ENCODE data around the gene GAL3ST2.
"Not testable (repeated sequence)": the region's sequence is repeated elsewhere in the genome, so short reads cannot be mapped to it uniquely, and the experiment has no call there.

Gene GAL3ST2

GRCh38 chr2:241755166-241755565 is 21.5 kb upstream of the GAL3ST2 start:
- no peaks in the 10 kb centered on the region for H3K9me3 ChIP-seq (replicated peaks in 1 of 2; ENCODE audit: control insufficient read depth in 2 of 2, insufficient read depth in 1 of 2, low read depth in 1 of 2, low read length in 2 of 2)
- no peak overlapping the region for H2BK15ac ChIP-seq (ENCODE audit: low read length)
- no peak overlapping the region for H3K27ac ChIP-seq (replicated peaks; ENCODE audit: low read length)
- DNase-seq (ENCODE audit: low spot score): no peak
- no peak overlapping the region for H2AFZ ChIP-seq (ENCODE audit: low read length)
- peak overlapping the region; percentile 32 for H4K8ac ChIP-seq (ENCODE audit: low read depth, low read length)
- H3K14ac ChIP-seq (ENCODE audit: low read length): no peak overlapping the region
- H3K9ac ChIP-seq (ENCODE audit: low read depth, low read length, poor library complexity): peak overlapping the region; percentile 57
- H2BK120ac ChIP-seq (ENCODE audit: low read depth, low read length): no peak overlapping the region
- H3K23ac ChIP-seq (ENCODE audit: low read depth, low read length, poor library complexity): peak overlapping the region; percentile 82
- H4K91ac ChIP-seq (ENCODE audit: low read depth, low read length, poor library complexity): no peak overlapping the region
- H2AK5ac ChIP-seq (ENCODE audit: low read depth, low read length): peak overlapping the region; percentile 44
- H3K18ac ChIP-seq (ENCODE audit: low read length): peak overlapping the region; percentile 3
- no CpG with 5 or more reads among the region's 18 CpGs for WGBS, 2 donors (ENCODE audit: extremely low coverage in 2 of 2, insufficient read length in 2 of 2, insufficient replicate concordance in 1 of 2)
- no peak overlapping the region for H2BK12ac ChIP-seq (ENCODE audit: low read length)
- H2BK5ac ChIP-seq (ENCODE audit: low read length): no peak overlapping the region
- H3K4me1 ChIP-seq (ENCODE audit: control insufficient read depth in 2 of 2, insufficient read depth in 1 of 2, low read depth in 1 of 2, low read length in 2 of 2): peaks cover 0 to 2% of the 10 kb centered on the region in 2 donors
- H3K79me1 ChIP-seq (ENCODE audit: low read depth, low read length): peaks cover 7% of the 10 kb centered on the region
- H3K4ac ChIP-seq (ENCODE audit: low read length): no peak overlapping the region
- H3K4me3 ChIP-seq (ENCODE audit: low read length in 2 of 2): no peak overlapping the region
- no peaks in the 10 kb centered on the region for H3K27me3 ChIP-seq (ENCODE audit: control insufficient read depth in 3 of 3, insufficient read depth in 3 of 3, low read depth in 1 of 3, low read length in 3 of 3)
- H3K4me2 ChIP-seq (ENCODE audit: insufficient read depth, low read length, poor library complexity, severe bottlenecking): no peak overlapping the region
- H3K36me3 ChIP-seq (replicated peaks in 1 of 2; ENCODE audit: control insufficient read depth in 2 of 2, insufficient read depth in 2 of 2, low read length in 2 of 2): peaks cover 17 to 39% of the 10 kb centered on the region in 2 donors

GRCh38 chr2:241755777-241756176 is 20.8 kb upstream of the GAL3ST2 start:
- Histone ChIP-seq H3K27ac (replicated peaks; ENCODE audit: low read length) (no peak overlapping the region), H3K14ac (ENCODE audit: low read length) (no peak overlapping the region), H2BK15ac (ENCODE audit: low read length) (no peak overlapping the region), H2AFZ (ENCODE audit: low read length) (no peak overlapping the region), H3K4me3 (ENCODE audit: low read length in 2 of 2) (no peak overlapping the region), H2BK5ac (ENCODE audit: low read length) (no peak overlapping the region), H3K23ac (ENCODE audit: low read depth, low read length, poor library complexity) (peak overlapping the region; percentile 40), H3K4ac (ENCODE audit: low read length) (no peak overlapping the region), H3K4me2 (ENCODE audit: insufficient read depth, low read length, poor library complexity, severe bottlenecking) (no peak overlapping the region), H2AK5ac (ENCODE audit: low read depth, low read length) (peak overlapping the region; percentile 33), H3K4me1 (ENCODE audit: control insufficient read depth in 2 of 2, insufficient read depth in 1 of 2, low read depth in 1 of 2, low read length in 2 of 2) (peaks cover 0 to 2% of the 10 kb centered on the region in 2 donors), H2BK120ac (ENCODE audit: low read depth, low read length) (no peak overlapping the region), H3K27me3 (ENCODE audit: control insufficient read depth in 3 of 3, insufficient read depth in 3 of 3, low read depth in 1 of 3, low read length in 3 of 3) (no peaks in the 10 kb centered on the region), H4K8ac (ENCODE audit: low read depth, low read length) (peak overlapping the region; percentile 52), H2BK12ac (ENCODE audit: low read length) (no peak overlapping the region), H3K9me3 (replicated peaks in 1 of 2; ENCODE audit: control insufficient read depth in 2 of 2, insufficient read depth in 1 of 2, low read depth in 1 of 2, low read length in 2 of 2) (no peaks in the 10 kb centered on the region), H4K91ac (ENCODE audit: low read depth, low read length, poor library complexity) (no peak overlapping the region), H3K79me1 (ENCODE audit: low read depth, low read length) (peaks cover 7% of the 10 kb centered on the region), H3K18ac (ENCODE audit: low read length) (peak overlapping the region; percentile 12), H3K9ac (ENCODE audit: low read depth, low read length, poor library complexity) (peak overlapping the region; percentile 34), H3K36me3 (replicated peaks in 1 of 2; ENCODE audit: control insufficient read depth in 2 of 2, insufficient read depth in 2 of 2, low read length in 2 of 2) (peaks cover 17 to 34% of the 10 kb centered on the region in 2 donors)
- WGBS, 2 donors (ENCODE audit: extremely low coverage in 2 of 2, insufficient read length in 2 of 2, insufficient replicate concordance in 1 of 2): no CpG with 5 or more reads among the region's 27 CpGs
- no peak for DNase-seq (ENCODE audit: low spot score)

GRCh38 chr2:241759067-241759807 is 17.4 kb upstream of the GAL3ST2 start:
- Histone ChIP-seq H3K4me2 (ENCODE audit: insufficient read depth, low read length, poor library complexity, severe bottlenecking) (no peak overlapping the region), H2AFZ (ENCODE audit: low read length) (no peak overlapping the region), H2AK5ac (ENCODE audit: low read depth, low read length) (no peak overlapping the region), H3K18ac (ENCODE audit: low read length) (no peak overlapping the region), H3K79me1 (ENCODE audit: low read depth, low read length) (peaks cover 3% of the 10 kb centered on the region), H3K14ac (ENCODE audit: low read length) (no peak overlapping the region), H3K4me3 (ENCODE audit: low read length in 2 of 2) (no peak overlapping the region), H2BK12ac (ENCODE audit: low read length) (no peak overlapping the region), H3K23ac (ENCODE audit: low read depth, low read length, poor library complexity) (no peak overlapping the region), H3K4ac (ENCODE audit: low read length) (no peak overlapping the region), H3K9ac (ENCODE audit: low read depth, low read length, poor library complexity) (no peak overlapping the region), H3K9me3 (replicated peaks in 1 of 2; ENCODE audit: control insufficient read depth in 2 of 2, insufficient read depth in 1 of 2, low read depth in 1 of 2, low read length in 2 of 2) (no peaks in the 10 kb centered on the region), H4K8ac (ENCODE audit: low read depth, low read length) (no peak overlapping the region), H3K27ac (replicated peaks; ENCODE audit: low read length) (no peak overlapping the region), H3K4me1 (ENCODE audit: control insufficient read depth in 2 of 2, insufficient read depth in 1 of 2, low read depth in 1 of 2, low read length in 2 of 2) (peaks cover 3 to 4% of the 10 kb centered on the region in 2 donors), H2BK5ac (ENCODE audit: low read length) (no peak overlapping the region), H2BK120ac (ENCODE audit: low read depth, low read length) (no peak overlapping the region), H3K27me3 (ENCODE audit: control insufficient read depth in 3 of 3, insufficient read depth in 3 of 3, low read depth in 1 of 3, low read length in 3 of 3) (no peaks in the 10 kb centered on the region), H2BK15ac (ENCODE audit: low read length) (no peak overlapping the region), H3K36me3 (replicated peaks in 1 of 2; ENCODE audit: control insufficient read depth in 2 of 2, insufficient read depth in 2 of 2, low read length in 2 of 2) (peaks cover 15 to 22% of the 10 kb centered on the region in 2 donors), H4K91ac (ENCODE audit: low read depth, low read length, poor library complexity) (no peak overlapping the region)
- no peak for DNase-seq (ENCODE audit: low spot score)
- no CpG with 5 or more reads among the region's 20 CpGs for WGBS, 2 donors (ENCODE audit: extremely low coverage in 2 of 2, insufficient read length in 2 of 2, insufficient replicate concordance in 1 of 2)

- H2BK12ac ChIP-seq (ENCODE audit: low read length); H2BK15ac ChIP-seq (ENCODE audit: low read length); H2BK120ac ChIP-seq (ENCODE audit: low read depth, low read length); H3K18ac ChIP-seq (ENCODE audit: low read length); H3K14ac ChIP-seq (ENCODE audit: low read length); H2BK5ac ChIP-seq (ENCODE audit: low read length); H4K8ac ChIP-seq (ENCODE audit: low read depth, low read length); H3K9ac ChIP-seq (ENCODE audit: low read depth, low read length, poor library complexity); H2AFZ ChIP-seq (ENCODE audit: low read length); H3K4ac ChIP-seq (ENCODE audit: low read length); H3K9me3 ChIP-seq (replicated peaks in 1 of 2; ENCODE audit: control insufficient read depth in 2 of 2, insufficient read depth in 1 of 2, low read depth in 1 of 2, low read length in 2 of 2); H3K27me3 ChIP-seq (ENCODE audit: control insufficient read depth in 3 of 3, insufficient read depth in 3 of 3, low read depth in 1 of 3, low read length in 3 of 3); H3K23ac ChIP-seq (ENCODE audit: low read depth, low read length, poor library complexity); DNase-seq (ENCODE audit: low spot score); H2AK5ac ChIP-seq (ENCODE audit: low read depth, low read length); H3K4me2 ChIP-seq (ENCODE audit: insufficient read depth, low read length, poor library complexity, severe bottlenecking); H3K79me1 ChIP-seq (ENCODE audit: low read depth, low read length); H3K4me3 ChIP-seq (ENCODE audit: low read length in 2 of 2); H4K91ac ChIP-seq (ENCODE audit: low read depth, low read length, poor library complexity); H3K27ac ChIP-seq (replicated peaks; ENCODE audit: low read length): not testable (repeated sequence)
- Histone ChIP-seq H3K4me1 (ENCODE audit: control insufficient read depth in 2 of 2, insufficient read depth in 1 of 2, low read depth in 1 of 2, low read length in 2 of 2) (peaks cover 9 to 11% of the 10 kb centered on the region in 2 donors), H3K36me3 (replicated peaks in 1 of 2; ENCODE audit: control insufficient read depth in 2 of 2, insufficient read depth in 2 of 2, low read length in 2 of 2) (peaks cover 14 to 22% of the 10 kb centered on the region in 2 donors)
- no CpG with 5 or more reads among the region's 16 CpGs for WGBS, 2 donors (ENCODE audit: extremely low coverage in 2 of 2, insufficient read length in 2 of 2, insufficient replicate concordance in 1 of 2)
Observed at GRCh38 chr2:241759893-241760292, 16.7 kb upstream of the GAL3ST2 start.

All from neuronal stem cell (in vitro differentiated cells).